ENCODE measurements around the gene SLC27A5. TPM values are rescaled to one million over a fixed set of nuclear protein-coding genes. Genes with fewer than 3 reads are reported as not detected.

SLC27A5 gene
- total and polyA plus RNA-seq, 2 donors from 2014 or later: 10.8 to 41.5 TPM

GRCh38 chr19:58531034-58531840 lies 19.4 kb upstream of the SLC27A5 start:
- Histone ChIP-seq H3K9me3 (ENCODE audit: control insufficient read depth in 2 of 3, insufficient read depth in 1 of 3, low read length in 3 of 3) (no peaks in the 10 kb centered on the region), H3K4me3 (ENCODE audit: low read length in 3 of 3) (no peak overlapping the region), H3K36me3 (ENCODE audit: control insufficient read depth in 2 of 3, insufficient read depth in 3 of 3, low read length in 3 of 3) (no peaks in the 10 kb centered on the region), H3K4me1 (ENCODE audit: control insufficient read depth in 2 of 3, insufficient read depth in 2 of 3, low read depth in 1 of 3, low read length in 3 of 3) (no peaks in the 10 kb centered on the region), H3K27ac (ENCODE audit: low read depth in 2 of 2, low read length in 2 of 2) (no peak overlapping the region), H3K27me3 (ENCODE audit: control insufficient read depth, insufficient read depth, low read length) (no peaks in the 10 kb centered on the region), H3K9ac (ENCODE audit: low read length in 3 of 3) (no peak overlapping the region)
- intact Hi-C loops (cut with DNase I): no loop called here
- no peak for TF ChIP-seq CTCF (IDR thresholded peaks at IDR 0.05; ENCODE audit: borderline replicate concordance, extremely low read depth, insufficient read depth)
- DNase-seq: no peak
- FAIRE-seq: no peak

GRCh38 chr19:58529405-58529804 lies 17.6 kb upstream of the SLC27A5 start:
- H3K27ac ChIP-seq (ENCODE audit: low read depth in 2 of 2, low read length in 2 of 2): no peak overlapping the region
- TF ChIP-seq CTCF (IDR thresholded peaks at IDR 0.05; ENCODE audit: borderline replicate concordance, extremely low read depth, insufficient read depth): no peak
- H3K9me3 ChIP-seq (ENCODE audit: control insufficient read depth in 2 of 3, insufficient read depth in 1 of 3, low read length in 3 of 3): no peaks in the 10 kb centered on the region
- no peak overlapping the region for H3K4me3 ChIP-seq (ENCODE audit: low read length in 3 of 3)
- no peak overlapping the region for H3K9ac ChIP-seq (ENCODE audit: low read length in 3 of 3)
- FAIRE-seq (no peak), DNase-seq (no peak)
- H3K4me1 ChIP-seq (ENCODE audit: control insufficient read depth in 2 of 3, insufficient read depth in 2 of 3, low read depth in 1 of 3, low read length in 3 of 3): no peaks in the 10 kb centered on the region
- intact Hi-C loops (cut with DNase I): no loop called here
- no peaks in the 10 kb centered on the region for H3K36me3 ChIP-seq (ENCODE audit: control insufficient read depth in 2 of 3, insufficient read depth in 3 of 3, low read length in 3 of 3)
- no peaks in the 10 kb centered on the region for H3K27me3 ChIP-seq (ENCODE audit: control insufficient read depth, insufficient read depth, low read length)

GRCh38 chr19:58522709-58523108 lies 10.9 kb upstream of the SLC27A5 start:
- no peaks in the 10 kb centered on the region for H3K36me3 ChIP-seq (ENCODE audit: control insufficient read depth in 2 of 3, insufficient read depth in 3 of 3, low read length in 3 of 3)
- no peak overlapping the region for H3K9ac ChIP-seq (ENCODE audit: low read length in 3 of 3)
- TF ChIP-seq CTCF (IDR thresholded peaks at IDR 0.05; ENCODE audit: borderline replicate concordance, extremely low read depth, insufficient read depth): no peak
- no peaks in the 10 kb centered on the region for H3K27me3 ChIP-seq (ENCODE audit: control insufficient read depth, insufficient read depth, low read length)
- DNase-seq (no peak), FAIRE-seq (no peak)
- peaks cover 4 to 16% (median 7%) of the 10 kb centered on the region in 3 donors for H3K4me1 ChIP-seq (ENCODE audit: control insufficient read depth in 2 of 3, insufficient read depth in 2 of 3, low read depth in 1 of 3, low read length in 3 of 3)
- no peak overlapping the region for H3K4me3 ChIP-seq (ENCODE audit: low read length in 3 of 3)
- intact Hi-C loops (cut with DNase I): no loop called here
- H3K27ac ChIP-seq (ENCODE audit: low read depth in 2 of 2, low read length in 2 of 2): no peak overlapping the region
- H3K9me3 ChIP-seq (ENCODE audit: control insufficient read depth in 2 of 3, insufficient read depth in 1 of 3, low read length in 3 of 3): no peaks in the 10 kb centered on the region

Data from kidney (tissue), 14 donors.